Measurements from ENCODE around the gene KRTAP13-3.

KRTAP13-3 gene, protein sequence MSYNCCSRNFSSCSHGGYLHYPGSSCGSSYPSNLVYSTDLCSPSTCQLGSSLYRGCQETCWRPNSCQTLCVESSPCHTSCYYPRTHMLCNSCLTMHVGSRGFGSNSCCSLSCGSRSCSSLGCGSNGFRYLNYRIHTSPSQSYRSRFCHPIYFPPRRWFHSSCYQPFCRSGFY

DNA sequence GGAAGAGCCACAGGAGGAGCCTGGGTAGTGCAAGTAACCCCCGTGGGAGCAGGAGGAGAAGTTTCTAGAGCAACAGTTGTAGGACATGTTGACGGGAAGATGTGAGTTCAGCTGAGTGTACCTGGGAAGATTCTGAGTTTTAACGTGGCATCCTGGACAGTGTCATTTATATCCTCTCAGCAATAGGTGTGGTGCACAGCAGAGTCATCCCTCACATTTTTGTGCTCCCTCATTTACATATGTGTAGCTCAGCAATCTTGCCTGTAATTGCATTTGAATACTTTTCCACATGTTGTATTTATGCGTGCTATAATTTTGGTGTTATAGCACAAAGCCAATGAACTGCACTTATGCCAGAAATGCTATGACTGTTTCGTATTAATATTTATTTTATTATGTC is at the start of gene KRTAP13-3:
TSS of gene KRTAP13-3 (minus strand) at position 101 of the 400 bp plus-strand sequence. CDS start at position 87, 14 bp downstream.
- DNase-seq, result no peak

- DNase-seq, result no peak
These were observed 43.4 kb upstream of the KRTAP13-3 start for GRCh38 chr21:30468900-30469714.

DNA sequence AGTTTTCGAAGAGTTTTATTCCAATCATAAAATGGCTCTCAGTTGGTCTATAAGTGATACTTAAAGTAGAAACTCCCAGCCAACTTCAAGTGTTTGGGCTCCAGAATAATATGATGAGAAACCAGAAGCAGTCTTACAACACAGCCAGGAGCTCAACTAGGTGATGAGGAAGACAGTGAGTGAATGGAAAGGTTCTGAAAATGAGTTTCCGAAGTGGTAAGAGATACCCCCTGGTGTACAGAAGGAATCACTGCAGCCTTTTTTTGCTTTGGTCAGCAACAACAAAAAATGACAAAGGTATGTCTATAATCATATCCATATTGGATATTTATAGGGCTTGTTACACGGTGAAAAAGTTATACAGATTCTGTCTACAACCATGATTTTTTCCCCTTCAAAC is 38.0 kb upstream of the KRTAP13-3 start:
- DNase-seq, result no peak

GRCh38 chr21:30448514-30448913 is 22.8 kb upstream of the KRTAP13-3 start:
- no peak for DNase-seq

DNA sequence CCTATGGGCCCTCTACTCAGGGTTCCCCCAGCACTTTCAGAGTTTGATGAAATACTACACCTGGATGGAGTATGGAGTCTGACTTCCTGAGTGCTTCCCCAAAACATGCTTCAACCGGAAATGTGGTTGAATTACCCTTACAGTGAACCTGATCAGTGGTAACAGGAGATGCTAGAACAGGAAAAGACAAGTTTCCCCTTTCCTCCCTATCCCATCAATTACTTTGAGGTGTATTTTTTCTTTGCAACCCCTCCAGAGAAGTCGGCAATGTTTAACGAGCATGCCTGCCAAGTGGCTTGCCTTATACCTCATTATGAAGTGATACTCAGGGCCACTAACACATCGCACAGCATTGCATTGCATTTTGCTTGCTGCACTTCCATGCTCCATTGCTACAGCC is 21.3 kb upstream of the KRTAP13-3 start:
- DNase-seq, result no peak

- DNase-seq, result no peak
These were observed 18.5 kb upstream of the KRTAP13-3 start for GRCh38 chr21:30444204-30444603.

DNA sequence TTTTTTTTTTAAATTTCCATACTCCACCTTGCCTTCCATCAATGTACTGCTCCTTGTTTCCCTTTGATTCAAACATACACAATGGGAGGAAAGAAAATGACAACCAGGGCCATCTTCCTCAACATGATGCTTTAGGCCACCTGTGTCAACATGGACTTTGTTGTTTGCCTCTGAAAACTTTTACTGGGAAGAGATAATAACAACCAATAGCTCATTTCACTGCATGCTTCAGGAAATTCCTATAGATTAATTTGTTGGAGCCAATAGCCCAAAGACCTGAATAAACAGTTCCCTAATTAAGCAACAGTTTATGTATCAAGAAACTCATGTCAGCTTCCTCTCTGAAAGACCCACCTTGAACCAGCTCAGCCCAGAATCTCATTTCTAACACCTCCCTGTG is 17.5 kb upstream of the KRTAP13-3 start:
- DNase-seq, result no peak

DNA sequence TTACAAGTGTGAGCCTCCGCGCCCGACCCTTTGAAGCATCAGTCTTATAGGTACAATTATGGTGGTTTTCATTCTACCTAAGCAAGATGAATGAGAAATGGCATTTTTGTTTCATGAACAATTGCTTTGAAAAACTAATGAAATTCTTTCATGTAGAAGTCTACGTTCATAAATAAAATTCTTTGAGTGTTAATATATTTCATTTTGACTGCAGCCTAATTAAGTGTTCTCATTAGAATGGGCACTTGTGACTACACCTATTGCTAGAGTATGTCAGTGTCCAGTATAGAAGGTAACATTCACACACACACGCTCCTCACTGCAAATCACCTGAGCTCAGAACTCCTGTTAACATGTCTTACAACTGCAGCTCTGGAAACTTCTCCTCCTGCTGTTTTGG is 14.2 kb upstream of the KRTAP13-3 start, which contains the start of gene KRTAP15-1:
TSS of gene KRTAP15-1 (plus strand) at position 301 of the 400 bp plus-strand sequence. CDS start at position 354, 53 bp downstream.
- no peak for DNase-seq

DNA sequence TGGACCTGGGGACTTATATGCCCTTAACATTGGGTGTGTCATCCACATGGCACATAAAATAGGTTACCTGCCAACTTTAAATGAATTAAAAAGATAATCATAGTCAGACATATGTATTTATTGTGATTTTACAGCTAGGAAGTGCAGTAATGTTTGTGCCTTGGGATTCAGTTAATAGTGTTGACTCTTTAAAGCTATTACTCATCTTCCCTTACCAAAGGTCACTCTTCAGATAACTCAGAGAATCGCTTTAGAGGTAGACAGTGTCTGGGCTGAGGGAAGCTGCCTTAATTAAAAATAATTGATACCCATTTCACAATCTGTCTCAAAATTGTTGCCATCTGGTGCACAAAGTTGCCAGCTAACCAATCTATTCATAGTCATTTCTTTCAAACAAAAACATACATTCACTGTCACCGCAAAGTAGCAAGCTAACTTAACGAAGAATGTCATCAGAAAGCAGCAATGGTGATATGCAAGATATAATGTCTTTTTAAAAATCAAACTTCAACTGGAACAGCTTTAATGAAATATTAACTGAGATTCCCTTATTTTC is 11.4 kb upstream of the KRTAP13-3 start:
- no peak for DNase-seq

DNA sequence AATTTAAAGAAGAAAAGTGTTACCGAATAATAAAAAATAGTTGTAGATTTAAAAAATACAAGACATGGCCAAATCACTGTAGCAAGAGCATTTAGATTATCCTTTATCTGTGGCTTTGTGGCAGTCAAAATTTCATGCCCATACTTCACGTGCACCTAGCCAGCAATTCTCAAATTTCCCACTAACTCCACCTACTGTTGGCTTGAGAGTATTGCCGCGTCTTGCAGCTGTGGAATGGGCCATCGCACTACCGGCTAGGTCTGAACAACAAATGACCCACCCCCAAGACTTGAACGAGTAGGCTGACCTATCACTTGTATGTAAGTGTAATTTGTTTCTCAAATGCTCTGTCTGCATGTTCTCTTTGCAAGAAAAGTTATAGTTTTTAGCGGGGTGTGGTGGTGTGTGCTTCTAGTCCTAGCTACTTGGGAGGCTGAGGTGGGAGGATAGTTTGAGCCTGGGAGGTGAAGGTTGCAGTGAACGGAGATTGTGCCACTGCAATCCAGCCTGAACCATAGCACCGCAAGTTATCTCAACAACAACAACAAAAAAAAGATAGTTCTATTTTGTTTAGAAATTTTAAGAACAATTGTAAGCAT is 8.4 kb upstream of the KRTAP13-3 start:
- no peak for DNase-seq

GRCh38 chr21:30430170-30430655 is 4.5 kb upstream of the KRTAP13-3 start, which contains the start of gene KRTAP13-4:
Gene KRTAP13-4, plus strand, starts transcription at chr21:30430220. Its CDS starts 56 bp downstream, at chr21:30430276.
- DNase-seq, result no peak

- no peak for DNase-seq
These were observed 1.0 kb upstream of the KRTAP13-3 start for GRCh38 chr21:30426731-30427130.

- DNase-seq, result no peak
These were observed 9.7 kb downstream of the KRTAP13-3 start for GRCh38 chr21:30415993-30416392.

DNA sequence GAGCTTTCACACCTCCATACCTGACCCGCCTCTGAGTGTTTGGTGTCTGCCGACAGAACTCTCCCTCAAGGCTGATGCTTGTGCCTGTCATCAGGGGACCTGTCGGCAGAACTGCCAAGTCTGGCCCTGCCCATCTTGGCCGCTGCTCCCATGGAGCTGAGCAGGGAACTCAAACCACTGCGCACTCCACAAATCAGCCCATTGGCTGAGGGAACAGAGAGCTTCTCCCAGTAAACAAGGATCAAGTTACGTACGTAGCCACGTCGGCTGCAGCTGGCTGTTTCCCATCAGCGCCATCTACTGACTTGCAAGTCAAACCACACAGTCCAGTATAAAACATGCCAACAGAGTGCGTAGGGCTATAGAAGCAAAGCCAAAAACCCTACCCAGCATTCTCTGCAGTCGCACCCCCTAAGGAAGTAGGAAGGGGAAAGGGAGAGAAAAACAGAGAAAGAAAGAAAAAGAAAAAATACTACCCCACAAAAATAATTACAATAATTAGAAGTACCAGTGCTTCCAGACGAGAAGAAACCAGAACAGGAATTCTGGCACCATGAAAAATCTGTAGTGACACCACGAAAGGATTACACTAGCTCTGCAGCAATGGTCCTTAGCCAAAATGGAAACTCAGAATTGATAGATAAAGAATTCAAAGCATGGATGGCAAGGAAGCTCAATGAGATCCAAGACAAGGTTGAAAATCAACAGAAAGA is 16.8 kb downstream of the KRTAP13-3 start:
- DNase-seq, result no peak

GRCh38 chr21:30395731-30396130 is 30.0 kb downstream of the KRTAP13-3 start, which contains the start of gene KRTAP13-1:
Gene KRTAP13-1, plus strand, starts transcription at chr21:30396031. Its CDS starts 56 bp downstream, at chr21:30396087.
- no peak for DNase-seq

DNA sequence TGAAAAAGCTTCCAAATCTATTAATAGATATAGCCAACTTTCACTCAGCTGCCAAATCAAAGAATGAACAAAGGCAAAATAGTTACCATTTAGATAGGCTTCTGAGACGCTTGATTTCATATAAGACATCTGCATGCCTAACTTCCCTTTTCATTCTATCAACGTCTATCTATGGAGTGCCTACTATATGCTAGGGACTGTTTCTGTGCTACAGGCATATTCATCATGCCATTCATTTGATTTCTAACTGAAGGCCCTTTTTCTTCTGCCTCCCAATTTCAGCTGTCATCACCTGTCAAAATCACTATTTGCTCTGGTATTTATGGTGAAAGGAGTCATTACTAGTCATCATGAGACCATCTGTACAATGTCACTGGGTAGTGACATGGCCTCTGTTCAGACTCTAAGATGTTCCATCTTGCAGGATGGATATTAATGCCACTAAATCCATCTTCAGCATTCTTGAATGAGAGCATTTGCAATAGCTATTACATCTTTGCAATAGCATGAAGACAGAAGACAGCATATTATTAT is 34.2 kb downstream of the KRTAP13-3 start:
- peak; percentile 43 for DNase-seq

DNA sequence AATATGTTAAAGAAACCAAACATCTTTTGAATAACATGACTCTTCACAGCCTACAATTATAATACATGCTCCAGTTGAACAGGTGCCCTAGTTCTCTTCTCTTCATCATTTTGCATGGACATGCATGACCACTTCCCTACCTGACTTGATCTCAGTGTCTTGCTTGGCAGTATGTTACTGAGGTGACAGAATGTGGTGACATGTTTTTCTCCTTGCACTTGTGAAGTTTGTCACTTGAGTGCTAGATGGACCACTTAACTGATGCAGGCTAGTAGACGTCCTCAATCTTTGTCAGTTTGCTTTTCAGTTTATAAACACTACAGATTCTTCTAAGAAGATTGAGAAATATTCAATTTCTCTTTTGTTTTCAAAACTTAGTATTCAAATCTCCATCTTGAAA is 43.5 kb downstream of the KRTAP13-3 start:
- no peak for DNase-seq

Data from NCI-H1417 treated with DMSO at 0.1 percent for 48 hours (cell line).